GM13976 (cell line): Measurements from ENCODE around the gene ZPLD1.

ENCODE experiments used
- DNase-seq: peaks from one replicate; pipeline ENCODE4 v3.0.0; 2012; ENCODE audit warnings: low spot score
- in situ Hi-C: fragments of 300-500 bp; cut with MboI; formaldehyde crosslinking; loops from one replicate; pipeline ENCODE4 v1.12.0; 2022; ENCODE audit warnings: low sequenced_read_pairs, mixed read lengths, inconsistent platforms; ENCODE audit not compliant: unreplicated experiment
- TF ChIP-seq, protein P1 (sequence below): IDR thresholded peaks from 2 replicates; pipeline ENCODE4 v1.5.1; 2012; ENCODE audit warnings: borderline replicate concordance, mild to moderate bottlenecking; ENCODE audit not compliant: insufficient read depth; ENCODE audit errors: extremely low read depth, missing control alignments, control extremely low read depth

The ZPLD1 gene

DNA sequence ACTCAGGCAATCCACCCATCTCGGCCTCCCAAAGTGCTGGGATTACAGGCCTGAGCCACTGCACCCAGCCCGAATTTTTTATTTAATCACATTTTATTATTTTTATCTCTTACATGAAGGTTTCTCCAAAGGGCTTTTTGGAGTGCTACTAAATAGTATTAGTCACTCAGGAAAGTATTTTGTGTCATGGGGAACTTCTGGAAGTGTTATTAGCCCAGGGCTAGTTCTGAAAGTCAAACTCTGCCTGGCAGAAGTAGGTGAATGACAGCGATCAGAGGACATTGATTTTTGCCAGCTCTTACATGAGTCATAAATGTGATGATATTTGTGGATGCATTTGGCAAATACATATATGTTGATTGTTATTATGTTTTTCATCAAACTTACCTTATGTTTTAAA lies 48.7 kb downstream of the ZPLD1 start:
- TF ChIP-seq, protein P1, sequence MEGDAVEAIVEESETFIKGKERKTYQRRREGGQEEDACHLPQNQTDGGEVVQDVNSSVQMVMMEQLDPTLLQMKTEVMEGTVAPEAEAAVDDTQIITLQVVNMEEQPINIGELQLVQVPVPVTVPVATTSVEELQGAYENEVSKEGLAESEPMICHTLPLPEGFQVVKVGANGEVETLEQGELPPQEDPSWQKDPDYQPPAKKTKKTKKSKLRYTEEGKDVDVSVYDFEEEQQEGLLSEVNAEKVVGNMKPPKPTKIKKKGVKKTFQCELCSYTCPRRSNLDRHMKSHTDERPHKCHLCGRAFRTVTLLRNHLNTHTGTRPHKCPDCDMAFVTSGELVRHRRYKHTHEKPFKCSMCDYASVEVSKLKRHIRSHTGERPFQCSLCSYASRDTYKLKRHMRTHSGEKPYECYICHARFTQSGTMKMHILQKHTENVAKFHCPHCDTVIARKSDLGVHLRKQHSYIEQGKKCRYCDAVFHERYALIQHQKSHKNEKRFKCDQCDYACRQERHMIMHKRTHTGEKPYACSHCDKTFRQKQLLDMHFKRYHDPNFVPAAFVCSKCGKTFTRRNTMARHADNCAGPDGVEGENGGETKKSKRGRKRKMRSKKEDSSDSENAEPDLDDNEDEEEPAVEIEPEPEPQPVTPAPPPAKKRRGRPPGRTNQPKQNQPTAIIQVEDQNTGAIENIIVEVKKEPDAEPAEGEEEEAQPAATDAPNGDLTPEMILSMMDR, result no peak
- no peak for DNase-seq
- in situ Hi-C loops, result no loop called here

GRCh38 chr3:102484363-102484762 lies 49.5 kb downstream of the ZPLD1 start:
- TF ChIP-seq, protein P1, result no peak
- DNase-seq, result no peak
- in situ Hi-C loops, result no loop called here

- DNase-seq, result no peak
- in situ Hi-C loops, result no loop called here
- TF ChIP-seq, protein P1, result no peak
Measured at GRCh38 chr3:102485701-102486100, 50.9 kb downstream of the ZPLD1 start.

DNA sequence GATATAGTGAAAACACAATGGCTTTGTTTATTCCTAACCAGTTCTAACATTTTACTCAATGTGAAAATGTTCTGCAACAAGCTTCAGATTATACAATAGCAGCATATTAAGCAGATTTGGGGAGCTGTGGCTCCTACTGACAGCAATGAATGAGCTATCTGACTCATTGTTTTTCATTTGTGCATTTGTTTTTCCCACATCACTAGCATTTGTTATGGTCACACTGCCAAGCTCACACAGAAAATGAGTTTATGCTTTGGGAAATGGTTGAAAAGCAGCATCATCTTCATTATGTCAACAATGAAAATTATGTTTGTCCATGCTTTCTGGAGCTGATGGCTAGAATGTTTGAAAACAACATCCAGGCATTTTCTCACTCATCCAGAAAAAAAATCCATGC lies 53.5 kb downstream of the ZPLD1 start:
- DNase-seq, result no peak
- TF ChIP-seq, protein P1, result no peak
- in situ Hi-C loops, result no loop called here

GRCh38 chr3:102492300-102492699 lies 57.5 kb downstream of the ZPLD1 start:
- DNase-seq, result no peak
- TF ChIP-seq, protein P1, result no peak
- in situ Hi-C loops, result no loop called here

- TF ChIP-seq, protein P1, result no peak
- DNase-seq, result no peak
- in situ Hi-C loops, result no loop called here
Measured at GRCh38 chr3:102497571-102497970, 62.8 kb downstream of the ZPLD1 start.

DNA sequence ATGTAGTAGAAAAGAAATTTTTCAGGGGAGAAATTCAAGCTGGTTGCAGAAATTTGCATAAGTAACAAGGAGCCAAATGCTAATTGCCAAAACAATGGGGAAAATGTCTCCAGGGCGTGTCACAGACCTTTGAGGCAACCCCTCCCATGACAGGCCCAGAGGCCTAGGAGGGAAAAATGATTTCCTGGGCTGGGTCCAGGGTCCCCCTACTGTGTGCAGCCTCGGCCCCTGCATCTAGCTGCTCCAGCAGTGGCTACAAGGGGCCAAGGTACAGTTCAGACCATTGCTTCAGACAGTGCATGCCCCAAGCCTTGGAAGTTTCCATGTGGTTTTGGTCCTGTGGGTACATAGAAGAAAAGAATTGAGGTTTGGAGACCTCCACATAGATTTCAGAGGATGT lies 70.7 kb downstream of the ZPLD1 start:
- TF ChIP-seq, protein P1, result no peak
- DNase-seq, result no peak
- in situ Hi-C loops, result no loop called here
